Neural cell (in vitro differentiated cells): ENCODE data around the gene RAPGEF2.

ENCODE experiments used
- EP300 ChIP-seq: fragments of 450-650 bp; conservative IDR thresholded peaks from 2 replicates; pipeline ENCODE4 v1.6.1; 2014; ENCODE audit warnings: antibody characterized with exemption, mild to moderate bottlenecking, moderate library complexity; ENCODE audit not compliant: poor library complexity, severe bottlenecking
- EZH2 ChIP-seq: fragments of 200-600, 300-800 bp; shearing (Covaris generic), sonication (generic); IDR thresholded peaks from 2 replicates; pipeline ENCODE4 v1.6.1; 2014; ENCODE audit warnings: antibody characterized with exemption, low read length, borderline replicate concordance, mild to moderate bottlenecking; ENCODE audit not compliant: insufficient read depth, poor library complexity, severe bottlenecking
- MXI1 ChIP-seq: fragments of 450-650 bp; conservative IDR thresholded peaks from 2 replicates; pipeline ENCODE4 v1.6.1; 2014; ENCODE audit warnings: antibody characterized with exemption, mild to moderate bottlenecking; ENCODE audit not compliant: poor library complexity, severe bottlenecking
- POLR2AphosphoS5 ChIP-seq: IDR thresholded peaks from 2 replicates; pipeline ENCODE4 v1.6.1; 2012
- RAD21 ChIP-seq: fragments of 450-650 bp; conservative IDR thresholded peaks from 2 replicates; pipeline ENCODE4 v1.6.1; 2014; ENCODE audit warnings: antibody characterized with exemption, mild to moderate bottlenecking, moderate library complexity
- TAF1 ChIP-seq: IDR thresholded peaks from 2 replicates; pipeline ENCODE4 v1.6.1; 2012; ENCODE audit warnings: low read depth
- TF ChIP-seq, protein P1 (sequence below): fragments of 450-650 bp; IDR thresholded peaks from 2 replicates; pipeline ENCODE4 v1.5.1; 2014; ENCODE audit warnings: antibody characterized with exemption, mild to moderate bottlenecking, moderate library complexity; ENCODE audit not compliant: poor library complexity, severe bottlenecking
- TF ChIP-seq, protein P2 (sequence below): IDR thresholded peaks from 2 replicates; pipeline ENCODE4 v1.6.1; 2012; ENCODE audit warnings: borderline replicate concordance

GRCh38 chr4:159319027-159319426 lies 216.1 kb downstream of the RAPGEF2 start:
- TF ChIP-seq, protein P1, sequence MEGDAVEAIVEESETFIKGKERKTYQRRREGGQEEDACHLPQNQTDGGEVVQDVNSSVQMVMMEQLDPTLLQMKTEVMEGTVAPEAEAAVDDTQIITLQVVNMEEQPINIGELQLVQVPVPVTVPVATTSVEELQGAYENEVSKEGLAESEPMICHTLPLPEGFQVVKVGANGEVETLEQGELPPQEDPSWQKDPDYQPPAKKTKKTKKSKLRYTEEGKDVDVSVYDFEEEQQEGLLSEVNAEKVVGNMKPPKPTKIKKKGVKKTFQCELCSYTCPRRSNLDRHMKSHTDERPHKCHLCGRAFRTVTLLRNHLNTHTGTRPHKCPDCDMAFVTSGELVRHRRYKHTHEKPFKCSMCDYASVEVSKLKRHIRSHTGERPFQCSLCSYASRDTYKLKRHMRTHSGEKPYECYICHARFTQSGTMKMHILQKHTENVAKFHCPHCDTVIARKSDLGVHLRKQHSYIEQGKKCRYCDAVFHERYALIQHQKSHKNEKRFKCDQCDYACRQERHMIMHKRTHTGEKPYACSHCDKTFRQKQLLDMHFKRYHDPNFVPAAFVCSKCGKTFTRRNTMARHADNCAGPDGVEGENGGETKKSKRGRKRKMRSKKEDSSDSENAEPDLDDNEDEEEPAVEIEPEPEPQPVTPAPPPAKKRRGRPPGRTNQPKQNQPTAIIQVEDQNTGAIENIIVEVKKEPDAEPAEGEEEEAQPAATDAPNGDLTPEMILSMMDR: no peak
- TF ChIP-seq, protein P2, sequence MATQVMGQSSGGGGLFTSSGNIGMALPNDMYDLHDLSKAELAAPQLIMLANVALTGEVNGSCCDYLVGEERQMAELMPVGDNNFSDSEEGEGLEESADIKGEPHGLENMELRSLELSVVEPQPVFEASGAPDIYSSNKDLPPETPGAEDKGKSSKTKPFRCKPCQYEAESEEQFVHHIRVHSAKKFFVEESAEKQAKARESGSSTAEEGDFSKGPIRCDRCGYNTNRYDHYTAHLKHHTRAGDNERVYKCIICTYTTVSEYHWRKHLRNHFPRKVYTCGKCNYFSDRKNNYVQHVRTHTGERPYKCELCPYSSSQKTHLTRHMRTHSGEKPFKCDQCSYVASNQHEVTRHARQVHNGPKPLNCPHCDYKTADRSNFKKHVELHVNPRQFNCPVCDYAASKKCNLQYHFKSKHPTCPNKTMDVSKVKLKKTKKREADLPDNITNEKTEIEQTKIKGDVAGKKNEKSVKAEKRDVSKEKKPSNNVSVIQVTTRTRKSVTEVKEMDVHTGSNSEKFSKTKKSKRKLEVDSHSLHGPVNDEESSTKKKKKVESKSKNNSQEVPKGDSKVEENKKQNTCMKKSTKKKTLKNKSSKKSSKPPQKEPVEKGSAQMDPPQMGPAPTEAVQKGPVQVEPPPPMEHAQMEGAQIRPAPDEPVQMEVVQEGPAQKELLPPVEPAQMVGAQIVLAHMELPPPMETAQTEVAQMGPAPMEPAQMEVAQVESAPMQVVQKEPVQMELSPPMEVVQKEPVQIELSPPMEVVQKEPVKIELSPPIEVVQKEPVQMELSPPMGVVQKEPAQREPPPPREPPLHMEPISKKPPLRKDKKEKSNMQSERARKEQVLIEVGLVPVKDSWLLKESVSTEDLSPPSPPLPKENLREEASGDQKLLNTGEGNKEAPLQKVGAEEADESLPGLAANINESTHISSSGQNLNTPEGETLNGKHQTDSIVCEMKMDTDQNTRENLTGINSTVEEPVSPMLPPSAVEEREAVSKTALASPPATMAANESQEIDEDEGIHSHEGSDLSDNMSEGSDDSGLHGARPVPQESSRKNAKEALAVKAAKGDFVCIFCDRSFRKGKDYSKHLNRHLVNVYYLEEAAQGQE: no peak
- TF ChIP-seq EZH2 (no peak), EP300 (no peak), MXI1 (no peak), TAF1 (no peak), POLR2AphosphoS5 (no peak), RAD21 (no peak)
